DND-41 (cell line): ENCODE data around the gene NEK10.

Source experiments
- ATAC-seq: fragments of 200-7000 bp; cut with Tn5 transposase; 3 replicates; pipeline ENCODE4 v1.9.1; 2021; ENCODE audit warnings: low read depth; ENCODE audit not compliant: insufficient read depth
- DNase-seq: peaks from one replicate; pipeline ENCODE4 v3.0.0-alpha.2; 2020
- H2AFZ ChIP-seq: 2 replicates; pipeline ENCODE4 v1.6.0; 2012; ENCODE audit warnings: low read depth, low read length
- H3K27ac ChIP-seq: 2 replicates; pipeline ENCODE4 v1.5.1; 2012; ENCODE audit warnings: low read length, inconsistent platforms
- H3K27me3 ChIP-seq: fragments of 200-600 bp; sonication (generic); 2 replicates; pipeline ENCODE4 v1.6.0; 2012; ENCODE audit warnings: low read length, mild to moderate bottlenecking, inconsistent platforms; ENCODE audit not compliant: insufficient read depth, poor library complexity
- H3K36me3 ChIP-seq: 2 replicates; pipeline ENCODE4 v1.5.1; 2012; ENCODE audit warnings: low read length, inconsistent platforms; ENCODE audit not compliant: insufficient read depth
- H3K4me1 ChIP-seq: 2 replicates; pipeline ENCODE4 v1.5.1; 2012; ENCODE audit warnings: mild to moderate bottlenecking, low read length; ENCODE audit not compliant: insufficient read depth
- H3K4me2 ChIP-seq: 2 replicates; pipeline ENCODE4 v1.6.0; 2012; ENCODE audit warnings: mild to moderate bottlenecking, moderate library complexity, low read length, inconsistent platforms; ENCODE audit not compliant: insufficient read depth
- H3K4me3 ChIP-seq, 2 experiments: fragments of 200-600 bp in 1 of 2; shearing (Covaris generic) in 1 of 2; 2 replicates each; pipeline ENCODE4 v1.5.1; 2012 to 2016; ENCODE audit warnings: inconsistent platforms in 2 of 2, low read length in 2 of 2, mild to moderate bottlenecking in 2 of 2, low read depth in 1 of 2, moderate library complexity in 1 of 2
- H3K79me2 ChIP-seq: 2 replicates; pipeline ENCODE4 v1.6.0; 2012; ENCODE audit warnings: low read length, inconsistent platforms; ENCODE audit not compliant: insufficient read depth
- H3K9ac ChIP-seq: 2 replicates; pipeline ENCODE4 v1.6.0; 2012; ENCODE audit warnings: low read depth, mild to moderate bottlenecking, inconsistent platforms, low read length, moderate library complexity
- H3K9me3 ChIP-seq: 2 replicates; pipeline ENCODE4 v1.5.1; 2012; ENCODE audit warnings: low read length, moderate library complexity, mild to moderate bottlenecking, inconsistent platforms; ENCODE audit not compliant: insufficient read depth, severe bottlenecking
- H4K20me1 ChIP-seq: 2 replicates; pipeline ENCODE4 v1.6.0; 2012; ENCODE audit warnings: low read length; ENCODE audit not compliant: insufficient read depth
- EZH2 ChIP-seq: IDR thresholded peaks from 3 replicates; pipeline ENCODE4 v1.6.1; 2012; ENCODE audit warnings: borderline replicate concordance, low read depth, mild to moderate bottlenecking, moderate library complexity, low read length, inconsistent platforms; ENCODE audit not compliant: severe bottlenecking
- TF ChIP-seq, protein P1 (sequence below): IDR thresholded peaks from 2 replicates; pipeline ENCODE4 v1.5.1; 2012; ENCODE audit warnings: borderline replicate concordance, low read length, moderate library complexity, mild to moderate bottlenecking; ENCODE audit not compliant: poor library complexity, severe bottlenecking; ENCODE audit errors: extremely low read depth

NEK10 gene

GRCh38 chr3:27391796-27392195 is 22.6 kb upstream of the NEK10 start:
- H3K4me1 ChIP-seq: no peaks in the 10 kb centered on the region
- H3K27me3 ChIP-seq: no peaks in the 10 kb centered on the region
- H3K36me3 ChIP-seq: peaks cover 68% of the 10 kb centered on the region
- no peak overlapping the region for H3K4me3 ChIP-seq
- TF ChIP-seq EZH2: no peak
- TF ChIP-seq, protein P1, sequence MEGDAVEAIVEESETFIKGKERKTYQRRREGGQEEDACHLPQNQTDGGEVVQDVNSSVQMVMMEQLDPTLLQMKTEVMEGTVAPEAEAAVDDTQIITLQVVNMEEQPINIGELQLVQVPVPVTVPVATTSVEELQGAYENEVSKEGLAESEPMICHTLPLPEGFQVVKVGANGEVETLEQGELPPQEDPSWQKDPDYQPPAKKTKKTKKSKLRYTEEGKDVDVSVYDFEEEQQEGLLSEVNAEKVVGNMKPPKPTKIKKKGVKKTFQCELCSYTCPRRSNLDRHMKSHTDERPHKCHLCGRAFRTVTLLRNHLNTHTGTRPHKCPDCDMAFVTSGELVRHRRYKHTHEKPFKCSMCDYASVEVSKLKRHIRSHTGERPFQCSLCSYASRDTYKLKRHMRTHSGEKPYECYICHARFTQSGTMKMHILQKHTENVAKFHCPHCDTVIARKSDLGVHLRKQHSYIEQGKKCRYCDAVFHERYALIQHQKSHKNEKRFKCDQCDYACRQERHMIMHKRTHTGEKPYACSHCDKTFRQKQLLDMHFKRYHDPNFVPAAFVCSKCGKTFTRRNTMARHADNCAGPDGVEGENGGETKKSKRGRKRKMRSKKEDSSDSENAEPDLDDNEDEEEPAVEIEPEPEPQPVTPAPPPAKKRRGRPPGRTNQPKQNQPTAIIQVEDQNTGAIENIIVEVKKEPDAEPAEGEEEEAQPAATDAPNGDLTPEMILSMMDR: no peak
- no peak overlapping the region for H2AFZ ChIP-seq
- H3K27ac ChIP-seq: no peak overlapping the region
- no peak for ATAC-seq
- H3K4me2 ChIP-seq: no peak overlapping the region
- no peak overlapping the region for H3K9ac ChIP-seq
- DNase-seq: no peak
- H3K9me3 ChIP-seq: no peaks in the 10 kb centered on the region
- no peaks in the 10 kb centered on the region for H3K79me2 ChIP-seq
- H4K20me1 ChIP-seq: no peaks in the 10 kb centered on the region

DNA sequence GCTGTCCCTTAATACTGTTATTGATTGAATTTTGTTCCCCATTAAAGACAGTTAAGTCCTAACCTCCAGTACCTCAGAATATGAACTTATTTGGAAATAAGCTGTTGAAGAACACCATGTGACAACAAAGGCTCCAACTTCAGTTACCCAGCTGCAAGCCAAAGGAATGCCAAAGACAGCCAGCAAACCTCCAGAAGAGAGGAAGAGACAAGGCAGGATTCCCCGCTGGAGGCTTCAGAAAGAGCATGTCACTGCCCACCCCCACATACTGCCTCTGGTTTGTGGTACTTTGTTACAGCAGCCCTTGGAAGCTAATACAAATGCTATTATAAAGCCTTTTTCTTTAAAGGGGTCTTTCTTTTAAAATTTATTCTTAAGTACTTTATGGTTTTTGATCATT is 18.4 kb upstream of the NEK10 start:
- Histone ChIP-seq H3K27me3 (no peaks in the 10 kb centered on the region), H3K4me1 (no peaks in the 10 kb centered on the region), H4K20me1 (no peaks in the 10 kb centered on the region; the same call in 1 of the 2 replicates), H3K79me2 (no peaks in the 10 kb centered on the region), H3K36me3 (peaks cover 72% of the 10 kb centered on the region), H2AFZ (no peak overlapping the region), H3K4me3 (no peak overlapping the region), H3K9me3 (no peaks in the 10 kb centered on the region), H3K9ac (no peak overlapping the region), H3K4me2 (no peak overlapping the region), H3K27ac (no peak overlapping the region)
- no peak for TF ChIP-seq EZH2
- TF ChIP-seq, protein P1: no peak
- DNase-seq (no peak), ATAC-seq (no peak)

GRCh38 chr3:27385504-27385903 is 16.3 kb upstream of the NEK10 start:
- DNase-seq (no peak), ATAC-seq (no peak)
- Histone ChIP-seq H3K27me3 (no peaks in the 10 kb centered on the region), H3K79me2 (no peaks in the 10 kb centered on the region), H3K4me3 (no peak overlapping the region), H3K9me3 (no peaks in the 10 kb centered on the region), H3K4me1 (no peaks in the 10 kb centered on the region), H4K20me1 (no peaks in the 10 kb centered on the region; the same call in 1 of the 2 replicates), H3K27ac (no peak overlapping the region), H3K36me3 (peaks cover 74% of the 10 kb centered on the region), H2AFZ (no peak overlapping the region), H3K4me2 (no peak overlapping the region), H3K9ac (no peak overlapping the region)
- TF ChIP-seq EZH2: no peak
- TF ChIP-seq, protein P1: no peak

GRCh38 chr3:27384191-27384590 is 15.0 kb upstream of the NEK10 start:
- peaks cover 68% of the 10 kb centered on the region for H3K36me3 ChIP-seq
- DNase-seq (no peak), ATAC-seq (no peak)
- H3K4me1 ChIP-seq: no peaks in the 10 kb centered on the region
- H3K9ac ChIP-seq: no peak overlapping the region
- no peaks in the 10 kb centered on the region; the same call in 1 of the 2 replicates for H4K20me1 ChIP-seq
- H3K4me2 ChIP-seq: no peak overlapping the region
- no peaks in the 10 kb centered on the region for H3K9me3 ChIP-seq
- TF ChIP-seq, protein P1: no peak
- no peak for TF ChIP-seq EZH2
- no peaks in the 10 kb centered on the region for H3K79me2 ChIP-seq
- no peak overlapping the region for H3K4me3 ChIP-seq
- no peak overlapping the region for H3K27ac ChIP-seq
- H2AFZ ChIP-seq: no peak overlapping the region
- no peaks in the 10 kb centered on the region for H3K27me3 ChIP-seq
